ENCODE data around the gene HSD11B1.

- TF ChIP-seq CTCF (IDR thresholded peaks at IDR 0.05; ENCODE audit: poor library complexity, severe bottlenecking) (no peak), EP300 (conservative IDR thresholded peaks at IDR 0.05; ENCODE audit: poor library complexity, severe bottlenecking) (no peak), POLR2AphosphoS5 (IDR thresholded peaks at IDR 0.05) (no peak)
Measured at GRCh38 chr1:209686322-209686721, 18.3 kb upstream of the HSD11B1 start.
